Measurements from ENCODE around the gene B4GALNT4.

- TF ChIP-seq CTCF (IDR thresholded peaks at IDR 0.05) (no peak), POLR2A (IDR thresholded peaks at IDR 0.05; ENCODE audit: low read depth) (no peak)
Measured at GRCh38 chr11:358129-358800, 11.0 kb upstream of the B4GALNT4 start.

Measured in esophagus muscularis mucosa (tissue), 3 donors.